ENCODE data around the gene RGS12. TPM values are rescaled to one million over a fixed set of nuclear protein-coding genes. Genes with fewer than 3 reads are reported as not detected.
A peak's percentile ranks its signal among the peaks of the same experiment; 100 is the strongest.

The RGS12 gene
- total RNA-seq, 4 donors from 2014 or later = 22.2 to 33.3 (median 28.5) TPM

GRCh38 chr4:3291969-3292570 lies 751 bp upstream of the RGS12 start:
- H3K27me3 ChIP-seq = peaks cover 0 to 16% of the 10 kb centered on the region in 2 donors

GRCh38 chr4:3293401-3294391 lies 875 bp downstream of the RGS12 start:
- Histone ChIP-seq H3K27ac (peak overlapping the region; percentile 80 to 99 (median 92)), H3K4me1 (peaks cover 0 to 27% (median 15%) of the 10 kb centered on the region in 4 donors), H3K27me3 (peaks cover 0 to under 1% of the 10 kb centered on the region in 2 donors), H3K4me3 (peak overlapping the region; percentile 39 to 97 (median 60)), H3K36me3 (peaks cover 0 to 7% (median 0%) of the 10 kb centered on the region in 3 donors), H3K9me3 (peaks cover 0 to 20% (median 0%) of the 10 kb centered on the region in 4 donors)
- 14 to 21% methylated on average over 28 to 31 of the region's 42 CpGs for WGBS, 2 donors
- DNase-seq (ENCODE audit: low spot score in 2 of 2) = no peak
- TF ChIP-seq POLR2A (IDR thresholded peaks at IDR 0.05) (no peak), EP300 (IDR thresholded peaks at IDR 0.05) (no peak)
- TF ChIP-seq, protein P1, sequence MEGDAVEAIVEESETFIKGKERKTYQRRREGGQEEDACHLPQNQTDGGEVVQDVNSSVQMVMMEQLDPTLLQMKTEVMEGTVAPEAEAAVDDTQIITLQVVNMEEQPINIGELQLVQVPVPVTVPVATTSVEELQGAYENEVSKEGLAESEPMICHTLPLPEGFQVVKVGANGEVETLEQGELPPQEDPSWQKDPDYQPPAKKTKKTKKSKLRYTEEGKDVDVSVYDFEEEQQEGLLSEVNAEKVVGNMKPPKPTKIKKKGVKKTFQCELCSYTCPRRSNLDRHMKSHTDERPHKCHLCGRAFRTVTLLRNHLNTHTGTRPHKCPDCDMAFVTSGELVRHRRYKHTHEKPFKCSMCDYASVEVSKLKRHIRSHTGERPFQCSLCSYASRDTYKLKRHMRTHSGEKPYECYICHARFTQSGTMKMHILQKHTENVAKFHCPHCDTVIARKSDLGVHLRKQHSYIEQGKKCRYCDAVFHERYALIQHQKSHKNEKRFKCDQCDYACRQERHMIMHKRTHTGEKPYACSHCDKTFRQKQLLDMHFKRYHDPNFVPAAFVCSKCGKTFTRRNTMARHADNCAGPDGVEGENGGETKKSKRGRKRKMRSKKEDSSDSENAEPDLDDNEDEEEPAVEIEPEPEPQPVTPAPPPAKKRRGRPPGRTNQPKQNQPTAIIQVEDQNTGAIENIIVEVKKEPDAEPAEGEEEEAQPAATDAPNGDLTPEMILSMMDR (IDR thresholded peaks at IDR 0.05) = no peak

More at GRCh38 chr4:3291969-3292570, 751 bp upstream of the RGS12 start:
- TF ChIP-seq, protein P1 (IDR thresholded peaks at IDR 0.05) = no peak
- TF ChIP-seq POLR2A (IDR thresholded peaks at IDR 0.05) (no peak), EP300 (IDR thresholded peaks at IDR 0.05) (no peak)
- H3K9me3 ChIP-seq = peaks cover 0 to 10% (median 0%) of the 10 kb centered on the region in 4 donors
- peaks cover 0 to 36% (median 15%) of the 10 kb centered on the region in 4 donors for H3K4me1 ChIP-seq
- peaks cover 0 to 7% (median 0%) of the 10 kb centered on the region in 3 donors for H3K36me3 ChIP-seq
- H3K4me3 ChIP-seq = peak overlapping the region; percentile 70 to 97 (median 90)
- H3K27ac ChIP-seq = peak overlapping the region; percentile 91 to 99 (median 96)
- DNase-seq (ENCODE audit: low spot score in 2 of 2) = peak in 1 of 2 donors; percentile 29
- WGBS, 2 donors = 1% methylated on average over 33 to 54 of the region's 60 CpGs

GRCh38 chr4:3294401-3295241 lies 1.8 kb downstream of the RGS12 start:
- TF ChIP-seq EP300 (IDR thresholded peaks at IDR 0.05) = no peak
- Histone ChIP-seq H3K4me3 (no peak overlapping the region), H3K27ac (peak overlapping the region; percentile 80 to 99 (median 92)), H3K4me1 (peaks cover 0 to 36% (median 15%) of the 10 kb centered on the region in 4 donors), H3K36me3 (peaks cover 0 to 7% (median 0%) of the 10 kb centered on the region in 3 donors), H3K9me3 (peaks cover 0 to 20% (median 0%) of the 10 kb centered on the region in 4 donors), H3K27me3 (no peaks in the 10 kb centered on the region)
- DNase-seq (ENCODE audit: low spot score in 2 of 2) = no peak
- 82 to 87% methylated on average over 19 of the region's 19 CpGs for WGBS, 2 donors

DNA sequence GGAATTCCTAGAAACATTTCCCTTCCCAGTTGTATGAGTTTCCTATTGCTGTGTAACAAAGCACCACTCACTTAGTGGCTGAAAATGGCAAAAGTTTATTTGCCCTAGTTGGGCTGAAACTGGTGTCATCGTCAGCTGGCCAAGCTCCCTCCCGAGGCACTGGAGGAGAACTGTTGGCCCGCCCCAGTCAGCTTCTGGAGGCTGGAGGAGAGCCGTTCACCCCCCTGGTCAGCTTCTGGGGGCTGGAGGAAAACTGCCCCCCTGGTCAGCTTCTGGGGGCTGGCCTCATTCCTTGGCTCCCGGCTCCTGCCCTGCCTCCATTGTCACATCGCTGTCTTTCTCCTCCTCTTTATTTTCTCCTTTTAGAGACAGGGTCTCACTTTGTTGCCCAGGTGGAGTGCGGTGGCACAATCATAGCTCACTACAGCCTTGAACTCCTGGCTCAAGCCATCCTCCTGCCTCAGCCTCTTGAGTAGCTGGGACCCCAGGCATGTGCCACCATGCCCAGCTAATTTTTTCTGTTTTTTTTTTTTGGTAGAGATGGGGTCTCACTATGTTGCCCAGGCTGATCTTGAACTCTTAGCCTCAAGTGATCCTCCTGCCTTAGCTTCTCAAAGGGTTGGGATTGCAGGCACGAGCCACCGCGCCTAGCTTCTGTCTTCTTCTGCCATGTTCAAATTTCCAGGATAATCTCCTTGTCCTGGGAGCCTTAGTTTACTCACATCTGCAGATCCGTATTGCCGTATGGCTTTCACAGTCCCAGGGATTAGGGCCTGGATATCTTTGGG lies 3.2 kb downstream of the RGS12 start:
- Histone ChIP-seq H3K27me3 (no peaks in the 10 kb centered on the region), H3K36me3 (peaks cover 0 to 7% (median 0%) of the 10 kb centered on the region in 3 donors), H3K4me1 (peaks cover 0 to 42% (median 14%) of the 10 kb centered on the region in 4 donors), H3K27ac (no peak overlapping the region), H3K4me3 (no peak overlapping the region), H3K9me3 (peaks cover 0 to 20% (median 0%) of the 10 kb centered on the region in 4 donors)
- TF ChIP-seq EP300 (IDR thresholded peaks at IDR 0.05) = no peak
- TF ChIP-seq, protein P1 (IDR thresholded peaks at IDR 0.05) = no peak
- no peak for TF ChIP-seq POLR2A (IDR thresholded peaks at IDR 0.05)
- DNase-seq (ENCODE audit: low spot score in 2 of 2) = no peak
- WGBS, 2 donors = 87% methylated on average over 12 of the region's 12 CpGs

Measured in tibial nerve (tissue), 4 donors.